K562 (cell line): ENCODE measurements around the gene FBLN2.

Experiments used
- ATF2 ChIP-seq: sonication (generic); formaldehyde crosslinking; IDR thresholded peaks from 2 replicates; pipeline ENCODE4 v1.8.1; 2022; ENCODE audit warnings: missing genetic modification reagents
- CTCF ChIP-seq, 3 experiments: IDR thresholded peaks in 2 of 3; conservative IDR thresholded peaks in 1 of 3; 2 replicates each; pipeline ENCODE4 v1.5.1; 2011 to 2012; ENCODE audit warnings: low read length in 3 of 3, mild to moderate bottlenecking in 3 of 3, control low read depth in 2 of 3, improper control_type of control experiment in 1 of 3, inconsistent platforms in 1 of 3, low read depth in 1 of 3, mixed read lengths in 1 of 3, moderate library complexity in 1 of 3; ENCODE audit not compliant: insufficient read depth in 2 of 3
- JUND ChIP-seq, 2 experiments: IDR thresholded peaks; 2 replicates in 1 of 2; 3 replicates in 1 of 2; pipeline ENCODE4 v1.6.1; 2011; ENCODE audit warnings: borderline replicate concordance in 2 of 2, low read depth in 2 of 2, low read length in 2 of 2, improper control_type of control experiment in 1 of 2, missing biosample characterization in 1 of 2, missing genetic modification characterization in 1 of 2, missing genetic modification reagents in 1 of 2
- MNT ChIP-seq, 2 experiments: fragments of 450-650 bp; conservative IDR thresholded peaks; 2 replicates each; pipeline ENCODE4 v1.6.1; 2017; ENCODE audit warnings: mild to moderate bottlenecking in 2 of 2, moderate library complexity in 2 of 2
- NR2C2 ChIP-seq, 2 experiments: fragments of 200-800 bp in 1 of 2; sonication (Bioruptor generic) in 1 of 2; sonication (generic) in 1 of 2; formaldehyde crosslinking in 1 of 2; IDR thresholded peaks; 2 replicates each; pipeline versions ENCODE4 v1.6.1 to v1.8.0; 2016 to 2022; ENCODE audit warnings: mild to moderate bottlenecking in 1 of 2, missing compliant biosample characterization in 1 of 2, missing genetic modification characterization in 1 of 2, missing genetic modification reagents in 1 of 2
- POLR2A ChIP-seq: fragments of 450-650 bp; conservative IDR thresholded peaks from 2 replicates; pipeline ENCODE4 v1.6.1; 2016
- POLR2AphosphoS5 ChIP-seq: IDR thresholded peaks from 2 replicates; pipeline ENCODE4 v1.6.1; 2011; ENCODE audit warnings: mild to moderate bottlenecking, low read depth, low read length, moderate library complexity; ENCODE audit not compliant: control insufficient read depth, insufficient read depth
- REST ChIP-seq, 2 experiments: fragments of 450-650 bp; formaldehyde crosslinking in 1 of 2; IDR thresholded peaks; 2 replicates each; pipeline versions ENCODE4 v1.4.0 to v1.6.1; 2014 to 2020; ENCODE audit warnings: mild to moderate bottlenecking in 2 of 2, borderline replicate concordance in 1 of 2, low read depth in 1 of 2
- ZBTB7A ChIP-seq: IDR thresholded peaks from 2 replicates; pipeline ENCODE4 v1.6.1; 2011; ENCODE audit warnings: low read depth, mild to moderate bottlenecking, low read length, moderate library complexity, borderline replicate concordance; ENCODE audit not compliant: control insufficient read depth
- ZNF232 ChIP-seq: sonication (generic); formaldehyde crosslinking; IDR thresholded peaks from 2 replicates; pipeline ENCODE4 v1.8.0; 2022; ENCODE audit warnings: mild to moderate bottlenecking, missing genetic modification reagents
- ZNF589 ChIP-seq: fragments of 200-800 bp; sonication (Bioruptor generic); IDR thresholded peaks from 2 replicates; pipeline ENCODE4 v1.6.1; 2016; ENCODE audit warnings: low read depth, missing genetic modification characterization, missing compliant biosample characterization

- TF ChIP-seq POLR2A (no peak), POLR2AphosphoS5 (no peak), CTCF (IDR thresholded peaks at IDR 0.05 in 2 of 3, conservative IDR thresholded peaks at IDR 0.05 in 1 of 3; ENCODE audit: insufficient read depth in 2 of 3, low read depth in 1 of 3, low read length in 3 of 3) (no peak), ATF2 (CRISPR knock-in tag) (no peak), MNT (conservative IDR thresholded peaks at IDR 0.05) (no peak), ZBTB7A (no peak; the same call in 1 of the 2 replicates), ZNF589 (CRISPR knock-in tag) (no peak), NR2C2 (CRISPR knock-in tag; IDR thresholded peaks at IDR 0.05) (no peak), NR2C2 (tag; IDR thresholded peaks at IDR 0.05) (no peak), ZNF232 (CRISPR knock-in tag) (no peak), JUND (IDR thresholded peaks at IDR 0.05; ENCODE audit: borderline replicate concordance, low read depth, low read length) (no peak), JUND (tag; IDR thresholded peaks at IDR 0.05; ENCODE audit: borderline replicate concordance, low read depth, low read length) (0 out of 3 replicates have a peak, but pooled peaks have one; percentile 12), REST (IDR thresholded peaks at IDR 0.05; ENCODE audit: borderline replicate concordance) (no peak), REST (CRISPR knock-in tag; IDR thresholded peaks at IDR 0.05; ENCODE audit: low read depth) (no peak)
Measured at GRCh38 chr3:13651775-13652428, 103.0 kb downstream of the FBLN2 start.
